Mesenchymal stem cell (in vitro differentiated cells and primary cell): ENCODE data around the gene GRIK2.

Experiments
- DNase-seq: peaks from one replicate; pipeline ENCODE4 v3.0.0-alpha.2; 2013
- H2AFZ ChIP-seq: one replicate; pipeline ENCODE4 v1.6.1; 2013; ENCODE audit warnings: low read depth, mild to moderate bottlenecking, control low read depth, inconsistent platforms, low read length, moderate library complexity
- H2AK5ac ChIP-seq: 2 replicates; pipeline ENCODE4 v1.6.1; 2013; ENCODE audit warnings: low read length, moderate library complexity, mild to moderate bottlenecking, inconsistent platforms; ENCODE audit not compliant: severe bottlenecking
- H2BK120ac ChIP-seq: one replicate; pipeline ENCODE4 v1.6.1; 2013; ENCODE audit warnings: low read depth, mild to moderate bottlenecking, inconsistent platforms, low read length, moderate library complexity
- H2BK12ac ChIP-seq, 2 experiments: one replicate each; pipeline ENCODE4 v1.6.1; 2013; ENCODE audit warnings: inconsistent platforms in 2 of 2, low read length in 2 of 2, mild to moderate bottlenecking in 2 of 2, moderate library complexity in 2 of 2, control low read depth in 1 of 2
- H2BK15ac ChIP-seq: one replicate; pipeline ENCODE4 v1.6.1; 2013; ENCODE audit warnings: mild to moderate bottlenecking, low read depth, inconsistent platforms; ENCODE audit not compliant: poor library complexity, severe bottlenecking
- H2BK5ac ChIP-seq: 2 replicates; pipeline ENCODE4 v1.6.1; 2013; ENCODE audit warnings: low read depth, mild to moderate bottlenecking, low read length, control low read depth, inconsistent platforms; ENCODE audit not compliant: poor library complexity, severe bottlenecking
- H3K14ac ChIP-seq, 2 experiments: one replicate each; pipeline ENCODE4 v1.6.1; 2013; ENCODE audit warnings: inconsistent platforms in 2 of 2, low read length in 2 of 2, control low read depth in 1 of 2, mild to moderate bottlenecking in 1 of 2, moderate library complexity in 1 of 2
- H3K18ac ChIP-seq, 2 experiments: one replicate each; pipeline ENCODE4 v1.6.1; 2013; ENCODE audit warnings: inconsistent platforms in 2 of 2, low read length in 2 of 2, control low read depth in 1 of 2, low read depth in 1 of 2, mild to moderate bottlenecking in 1 of 2
- H3K23ac ChIP-seq, 2 experiments: one replicate each; pipeline ENCODE4 v1.6.1; 2013; ENCODE audit warnings: inconsistent platforms in 2 of 2, low read length in 2 of 2, mild to moderate bottlenecking in 2 of 2, moderate library complexity in 2 of 2, control low read depth in 1 of 2
- H3K27ac ChIP-seq: 2 replicates; pipeline ENCODE4 v1.5.1; 2013; ENCODE audit warnings: mild to moderate bottlenecking, moderate library complexity, low read length, control low read depth, inconsistent platforms; ENCODE audit not compliant: poor library complexity, severe bottlenecking
- H3K27me3 ChIP-seq, 2 experiments: 2 replicates each; pipeline versions ENCODE4 v1.6.1 to v1.7.0; 2013; ENCODE audit warnings: low read length in 2 of 2, mild to moderate bottlenecking in 2 of 2, moderate library complexity in 2 of 2, control low read depth in 1 of 2, inconsistent platforms in 1 of 2; ENCODE audit not compliant: control insufficient read depth in 1 of 2, insufficient read depth in 1 of 2
- H3K36me3 ChIP-seq, 2 experiments: 2 replicates each; pipeline versions ENCODE4 v1.6.1 to v1.7.0; 2013; ENCODE audit warnings: low read length in 2 of 2, control low read depth in 1 of 2, inconsistent platforms in 1 of 2, low read depth in 1 of 2, mild to moderate bottlenecking in 1 of 2; ENCODE audit not compliant: insufficient read depth in 2 of 2, control insufficient read depth in 1 of 2
- H3K4ac ChIP-seq, 2 experiments: one replicate each; pipeline ENCODE4 v1.6.1; 2013; ENCODE audit warnings: inconsistent platforms in 2 of 2, low read length in 2 of 2, mild to moderate bottlenecking in 2 of 2, moderate library complexity in 2 of 2, control low read depth in 1 of 2, low read depth in 1 of 2
- H3K4me1 ChIP-seq: 2 replicates; pipeline ENCODE4 v1.6.1; 2013; ENCODE audit warnings: low read depth, low read length, control low read depth; ENCODE audit not compliant: control insufficient read depth, insufficient read depth
- H3K4me2 ChIP-seq: 2 replicates; pipeline ENCODE4 v1.6.1; 2013; ENCODE audit warnings: low read length, mild to moderate bottlenecking, inconsistent platforms; ENCODE audit not compliant: poor library complexity, severe bottlenecking
- H3K4me3 ChIP-seq, 2 experiments: 2 replicates each; pipeline versions ENCODE4 v1.5.1 to v1.7.0; 2013; ENCODE audit warnings: low read length in 2 of 2, mild to moderate bottlenecking in 2 of 2, control low read depth in 1 of 2, low read depth in 1 of 2; ENCODE audit not compliant: insufficient read depth in 1 of 2
- H3K79me1 ChIP-seq: replicated peaks from 2 replicates; pipeline ENCODE4 v1.6.1; 2013; ENCODE audit warnings: mild to moderate bottlenecking, control low read depth, low read length, inconsistent platforms; ENCODE audit not compliant: poor library complexity, severe bottlenecking
- H3K9ac ChIP-seq: 2 replicates; pipeline ENCODE4 v1.7.0; 2013; ENCODE audit warnings: mild to moderate bottlenecking, low read length, moderate library complexity
- H3K9me3 ChIP-seq: 2 replicates; pipeline ENCODE4 v1.7.0; 2013; ENCODE audit warnings: mild to moderate bottlenecking, low read length; ENCODE audit not compliant: control insufficient read depth
- H4K8ac ChIP-seq: one replicate; pipeline ENCODE4 v1.6.1; 2013; ENCODE audit warnings: inconsistent platforms, mild to moderate bottlenecking, low read length, moderate library complexity
- H4K91ac ChIP-seq: one replicate; pipeline ENCODE4 v1.6.1; 2013; ENCODE audit warnings: mild to moderate bottlenecking, low read length, inconsistent platforms
- WGBS: methylation state at CpG from one replicate; pipeline ENCODE4 v1.1.7; 2013; ENCODE audit warnings: mixed read lengths; 5-methylcytosine and 5-hydroxymethylcytosine counted together

The GRIK2 gene

GRCh38 chr6:102022281-102022680 is 628.8 kb downstream of the GRIK2 start:
- Histone ChIP-seq H3K18ac (no peak overlapping the region), H2BK12ac (no peak overlapping the region), H3K79me1 (no peaks in the 10 kb centered on the region), H3K27ac (no peak overlapping the region), H2BK15ac (no peak overlapping the region), H3K14ac (no peak overlapping the region), H3K4me1 (no peaks in the 10 kb centered on the region), H2BK5ac (no peak overlapping the region), H3K4ac (no peak overlapping the region), H3K36me3 (no peaks in the 10 kb centered on the region), H3K27me3 (no peaks in the 10 kb centered on the region), H3K9ac (no peak overlapping the region), H4K8ac (no peak overlapping the region), H3K4me2 (no peak overlapping the region), H3K4me3 (no peak overlapping the region), H4K91ac (no peak overlapping the region), H3K9me3 (peaks cover 2% of the 10 kb centered on the region), H2AFZ (no peak overlapping the region), H3K23ac (no peak overlapping the region), H2BK120ac (no peak overlapping the region), H2AK5ac (no peak overlapping the region)
- WGBS = no CpG with 5 or more reads among the region's 2 CpGs
- no peak for DNase-seq

- H3K9me3 ChIP-seq = no peaks in the 10 kb centered on the region
- H3K4ac ChIP-seq = no peak overlapping the region
- H3K4me3 ChIP-seq = no peak overlapping the region
- no peaks in the 10 kb centered on the region for H3K27me3 ChIP-seq
- H2BK12ac ChIP-seq = no peak overlapping the region
- no peak overlapping the region for H2BK15ac ChIP-seq
- no peak overlapping the region for H3K14ac ChIP-seq
- no peak overlapping the region for H4K91ac ChIP-seq
- H4K8ac ChIP-seq = no peak overlapping the region
- H3K27ac ChIP-seq = no peak overlapping the region
- no peak overlapping the region for H2BK5ac ChIP-seq
- no peak overlapping the region for H3K18ac ChIP-seq
- no peaks in the 10 kb centered on the region for H3K79me1 ChIP-seq
- H3K23ac ChIP-seq = no peak overlapping the region
- H3K36me3 ChIP-seq = no peaks in the 10 kb centered on the region
- DNase-seq = no peak
- no peak overlapping the region for H2AFZ ChIP-seq
- no peak overlapping the region for H2AK5ac ChIP-seq
- no peaks in the 10 kb centered on the region for H3K4me1 ChIP-seq
- H3K9ac ChIP-seq = no peak overlapping the region
- no peak overlapping the region for H3K4me2 ChIP-seq
- H2BK120ac ChIP-seq = no peak overlapping the region
Observed at GRCh38 chr6:102022803-102023202, 629.3 kb downstream of the GRIK2 start.

- Histone ChIP-seq H3K36me3 (no peaks in the 10 kb centered on the region), H2AK5ac (no peak overlapping the region), H3K18ac (no peak overlapping the region), H3K79me1 (no peaks in the 10 kb centered on the region), H3K4me3 (no peak overlapping the region), H2BK5ac (no peak overlapping the region), H3K4ac (no peak overlapping the region), H3K27me3 (no peaks in the 10 kb centered on the region), H2BK15ac (no peak overlapping the region), H3K4me2 (no peak overlapping the region), H2BK120ac (no peak overlapping the region), H3K27ac (no peak overlapping the region), H2AFZ (no peak overlapping the region), H3K9ac (no peak overlapping the region), H2BK12ac (no peak overlapping the region), H3K4me1 (no peaks in the 10 kb centered on the region), H4K91ac (no peak overlapping the region), H4K8ac (no peak overlapping the region), H3K23ac (no peak overlapping the region), H3K9me3 (no peaks in the 10 kb centered on the region), H3K14ac (no peak overlapping the region)
- 91% methylated on average over 3 of the region's 3 CpGs for WGBS
- no peak for DNase-seq
Observed at GRCh38 chr6:102023977-102024657, 630.6 kb downstream of the GRIK2 start.

GRCh38 chr6:102026649-102027048 is 633.1 kb downstream of the GRIK2 start:
- H3K18ac ChIP-seq = no peak overlapping the region
- no peak for DNase-seq
- H3K4ac ChIP-seq = no peak overlapping the region
- no peak overlapping the region for H3K14ac ChIP-seq
- H3K9ac ChIP-seq = no peak overlapping the region
- H3K36me3 ChIP-seq = no peaks in the 10 kb centered on the region
- H3K4me3 ChIP-seq = no peak overlapping the region
- no peak overlapping the region for H2BK12ac ChIP-seq
- no peaks in the 10 kb centered on the region for H3K4me1 ChIP-seq
- H2BK5ac ChIP-seq = no peak overlapping the region
- no peak overlapping the region for H2AK5ac ChIP-seq
- H4K8ac ChIP-seq = no peak overlapping the region
- no peaks in the 10 kb centered on the region for H3K79me1 ChIP-seq
- no peaks in the 10 kb centered on the region for H3K9me3 ChIP-seq
- no peak overlapping the region for H2AFZ ChIP-seq
- no peak overlapping the region for H3K4me2 ChIP-seq
- no peak overlapping the region for H2BK120ac ChIP-seq
- no peak overlapping the region for H3K27ac ChIP-seq
- H3K27me3 ChIP-seq = no peaks in the 10 kb centered on the region
- H2BK15ac ChIP-seq = no peak overlapping the region
- H3K23ac ChIP-seq = no peak overlapping the region
- H4K91ac ChIP-seq = no peak overlapping the region
